ENCODE measurements around the gene C19orf47.
"Not testable (repeated sequence)": the region's sequence is repeated elsewhere in the genome, so short reads cannot be mapped to it uniquely, and the experiment has no call there.

Gene C19orf47

GRCh38 chr19:40348961-40349507 lies 837 bp upstream of the C19orf47 start:
- DNase-seq (ENCODE audit: low spot score) = no peak

- DNase-seq (ENCODE audit: low spot score) = no peak
Measured at GRCh38 chr19:40344422-40344821, 3.8 kb downstream of the C19orf47 start.

GRCh38 chr19:40342644-40343311 lies 5.4 kb downstream of the C19orf47 start:
- DNase-seq (ENCODE audit: low spot score) = no peak

GRCh38 chr19:40341601-40342482 lies 6.4 kb downstream of the C19orf47 start:
- DNase-seq (ENCODE audit: low spot score) = no peak

- DNase-seq (ENCODE audit: low spot score) = no peak
Measured at GRCh38 chr19:40339018-40339728, 9.0 kb downstream of the C19orf47 start.

GRCh38 chr19:40337594-40337993 lies 10.6 kb downstream of the C19orf47 start:
- DNase-seq (ENCODE audit: low spot score) = no peak

GRCh38 chr19:40337107-40337506 lies 11.1 kb downstream of the C19orf47 start:
- no peak for DNase-seq (ENCODE audit: low spot score)

- no peak for DNase-seq (ENCODE audit: low spot score)
Measured at GRCh38 chr19:40336601-40336900, 11.6 kb downstream of the C19orf47 start.

- DNase-seq (ENCODE audit: low spot score) = no peak
Measured at GRCh38 chr19:40335855-40336600, 12.2 kb downstream of the C19orf47 start.

GRCh38 chr19:40335101-40335500 lies 13.1 kb downstream of the C19orf47 start:
- no peak for DNase-seq (ENCODE audit: low spot score)

- not testable (repeated sequence) for DNase-seq (ENCODE audit: low spot score)
Measured at GRCh38 chr19:40333083-40333482, 15.1 kb downstream of the C19orf47 start.

- no peak for DNase-seq (ENCODE audit: low spot score)
Measured at GRCh38 chr19:40332669-40333068, 15.5 kb downstream of the C19orf47 start.

- DNase-seq (ENCODE audit: low spot score) = no peak
Measured at GRCh38 chr19:40331052-40331451, 17.1 kb downstream of the C19orf47 start.

GRCh38 chr19:40326201-40326600 lies 22.0 kb downstream of the C19orf47 start:
- no peak for DNase-seq (ENCODE audit: low spot score)

GRCh38 chr19:40323705-40324104 lies 24.5 kb downstream of the C19orf47 start:
- no peak for DNase-seq (ENCODE audit: low spot score)

- DNase-seq (ENCODE audit: low spot score) = no peak
Measured at GRCh38 chr19:40322951-40323615, 25.1 kb downstream of the C19orf47 start.

GRCh38 chr19:40322271-40322610 lies 26.0 kb downstream of the C19orf47 start:
- DNase-seq (ENCODE audit: low spot score) = no peak

GRCh38 chr19:40321566-40322270 lies 26.5 kb downstream of the C19orf47 start:
- DNase-seq (ENCODE audit: low spot score) = no peak

- no peak for DNase-seq (ENCODE audit: low spot score)
Measured at GRCh38 chr19:40321076-40321475, 27.1 kb downstream of the C19orf47 start.

- no peak for DNase-seq (ENCODE audit: low spot score)
Measured at GRCh38 chr19:40320558-40320935, 27.6 kb downstream of the C19orf47 start.

GRCh38 chr19:40317338-40317737 lies 30.9 kb downstream of the C19orf47 start:
- no peak for DNase-seq (ENCODE audit: low spot score)

Data from germinal center (tissue), 1 donor.